ENCODE measurements around the gene HIVEP2. TPM values are rescaled to one million over a fixed set of nuclear protein-coding genes. Genes with fewer than 3 reads are reported as not detected.
A peak's percentile ranks its signal among the peaks of the same experiment; 100 is the strongest.

HIVEP2 gene
- total RNA-seq, 1 experiment from 2014 or later = 14.6 TPM

- DNase-seq (ENCODE audit: low read depth) = no peak
Measured at GRCh38 chr6:142844065-142844755, 100.8 kb downstream of the HIVEP2 start.

DNA sequence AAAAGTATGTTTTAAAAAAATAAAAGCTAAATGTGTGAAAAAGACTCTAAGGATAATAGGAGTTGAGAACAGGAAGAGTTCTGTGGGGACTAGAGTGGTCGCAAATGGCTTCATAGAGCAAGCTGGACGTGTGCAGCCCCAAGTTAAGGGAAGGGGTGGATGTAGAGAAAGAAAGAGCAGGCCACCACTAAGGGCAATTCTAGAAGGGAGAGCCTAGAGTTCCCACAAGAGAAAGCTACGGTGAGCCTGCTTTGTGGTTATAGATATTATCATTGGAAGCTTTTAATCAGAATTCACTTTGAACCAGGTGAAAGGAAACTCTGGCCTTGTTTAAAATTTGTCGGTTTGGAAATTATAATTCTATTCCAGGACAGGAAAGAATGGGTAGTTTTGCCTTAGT is 101.6 kb downstream of the HIVEP2 start:
- no peak for DNase-seq (ENCODE audit: low read depth)

GRCh38 chr6:142842418-142843261 is 102.3 kb downstream of the HIVEP2 start:
- DNase-seq (ENCODE audit: low read depth) = peak; percentile 93

- DNase-seq (ENCODE audit: low read depth) = no peak
Measured at GRCh38 chr6:142841915-142842314, 103.1 kb downstream of the HIVEP2 start.

DNA sequence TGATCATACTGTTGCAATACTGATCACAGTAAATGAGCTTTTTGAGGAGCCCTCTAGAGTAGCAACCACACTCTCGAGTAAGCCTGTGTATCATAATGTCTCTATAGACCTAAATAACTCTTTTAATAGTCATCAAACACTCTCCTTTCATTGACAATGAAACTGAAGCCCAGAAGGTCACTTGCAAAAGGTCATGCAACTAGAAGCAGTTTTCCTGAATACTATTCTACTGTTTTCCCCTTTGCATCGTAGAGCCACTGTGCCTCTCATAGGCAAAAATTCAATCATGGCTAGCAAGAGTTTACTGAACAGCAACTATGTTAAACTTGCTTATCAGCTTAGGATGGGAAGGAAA is 105.3 kb downstream of the HIVEP2 start:
- DNase-seq (ENCODE audit: low read depth) = peak; percentile 53

DNA sequence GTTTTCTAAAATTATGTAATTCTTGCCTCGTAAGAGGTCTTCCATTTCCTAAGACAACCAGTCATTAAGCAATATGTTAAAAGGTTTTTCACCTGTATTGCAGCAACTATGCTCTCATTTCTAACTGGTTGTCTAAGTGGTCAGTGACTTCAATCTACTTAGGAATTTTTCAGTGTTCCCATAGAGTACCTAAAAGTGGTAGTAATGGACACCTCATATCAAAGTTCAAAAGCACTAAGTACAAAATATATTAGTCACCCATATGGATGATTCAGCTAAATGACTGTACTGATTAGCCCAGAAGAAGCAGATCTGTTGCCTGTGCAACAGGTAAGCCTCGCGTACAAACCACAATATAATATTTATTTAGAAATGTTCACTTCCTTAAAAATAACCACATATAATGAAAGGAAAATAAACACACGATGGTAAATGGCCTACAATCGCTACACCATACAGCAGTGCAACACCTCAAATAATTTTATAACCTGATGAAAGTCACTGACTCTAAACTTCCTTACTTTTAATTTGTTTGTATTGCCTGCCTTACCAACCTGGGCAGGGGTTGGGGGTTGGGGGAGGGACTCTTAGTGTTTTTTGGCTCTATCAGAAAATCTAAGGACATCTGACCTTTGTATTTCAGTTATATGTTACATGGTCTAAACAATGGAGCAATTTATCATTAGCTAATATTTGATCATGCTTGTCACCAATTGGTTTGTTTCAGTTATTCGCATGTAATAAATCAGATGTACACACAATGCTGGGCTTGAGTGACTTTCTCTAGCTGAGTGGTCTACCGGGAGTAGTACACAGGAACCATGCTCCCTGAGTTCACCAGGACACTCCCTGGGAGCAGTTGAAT is 105.9 kb downstream of the HIVEP2 start:
- DNase-seq (ENCODE audit: low read depth) = peak; percentile 89

DNA sequence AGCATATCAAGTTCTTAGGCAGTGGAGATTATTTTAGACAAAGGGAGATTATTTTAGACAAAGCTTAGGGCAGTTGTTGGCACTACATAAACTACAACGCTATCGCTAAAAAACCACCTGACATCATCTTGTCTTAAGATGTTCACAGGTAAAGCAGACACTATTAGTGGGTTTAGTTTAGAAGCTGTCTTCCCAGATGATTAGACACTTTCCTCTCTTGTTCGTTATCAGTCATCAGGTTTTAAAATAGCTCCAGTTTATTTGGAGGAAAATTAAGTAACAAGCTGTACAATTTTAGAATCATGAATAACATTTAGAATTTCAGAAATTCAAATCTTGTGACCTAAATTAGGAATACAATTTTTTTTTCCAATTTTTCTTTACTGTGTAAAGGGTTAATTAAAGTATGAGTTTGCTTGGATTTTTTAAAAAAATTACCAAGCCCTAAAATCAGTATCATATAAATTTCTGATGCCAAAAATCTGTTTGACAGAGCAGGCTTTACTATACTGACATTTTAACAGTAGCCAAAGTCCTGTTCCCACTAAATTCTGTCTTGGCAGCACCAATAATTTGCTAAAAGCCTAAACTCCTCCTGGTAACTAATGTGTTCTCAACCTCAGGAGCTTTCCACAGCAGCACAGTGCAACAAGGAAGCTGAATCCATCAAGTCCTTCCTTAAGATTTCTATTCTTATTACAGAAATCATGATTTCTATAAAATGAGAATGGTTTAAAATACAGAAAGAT is 109.0 kb downstream of the HIVEP2 start:
- no peak for DNase-seq (ENCODE audit: low read depth)

DNA sequence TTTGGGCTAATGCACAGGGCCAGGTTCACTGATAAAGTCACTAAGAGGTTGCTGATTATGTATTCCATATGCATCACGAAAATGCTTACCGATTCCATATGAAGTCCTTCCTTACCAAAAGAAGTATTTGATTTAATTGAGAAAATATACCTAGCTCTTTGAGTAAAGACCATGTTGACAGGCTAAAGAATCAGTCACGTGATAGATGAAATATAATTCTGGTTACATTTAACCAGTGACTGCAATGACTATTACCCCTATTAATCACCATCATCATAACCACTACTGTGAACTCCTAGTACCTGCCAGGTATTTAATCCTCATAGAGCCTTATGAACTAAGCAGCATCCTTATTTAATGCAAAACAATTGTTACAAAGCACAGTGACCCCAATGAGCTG is 110.1 kb downstream of the HIVEP2 start:
- DNase-seq (ENCODE audit: low read depth) = no peak

GRCh38 chr6:142833798-142834197 is 111.2 kb downstream of the HIVEP2 start:
- DNase-seq (ENCODE audit: low read depth) = no peak

DNA sequence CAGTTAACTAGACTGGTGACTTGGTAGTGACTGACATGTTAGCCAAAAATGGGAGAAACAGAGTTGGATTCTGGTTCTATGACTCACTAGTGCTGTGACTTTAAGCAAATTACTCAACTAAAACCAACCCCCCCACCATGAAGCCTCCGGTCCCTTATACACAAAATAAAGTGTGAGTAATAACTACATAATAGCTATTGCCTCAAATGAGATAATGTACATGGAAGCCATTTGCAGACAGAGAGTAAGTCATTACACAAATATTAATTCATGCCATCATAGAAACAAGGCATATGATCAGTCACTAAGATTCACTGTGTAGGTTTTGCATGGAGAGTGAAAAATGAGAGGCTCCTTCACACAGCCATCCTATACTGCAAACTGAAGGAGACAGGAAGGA is 111.9 kb downstream of the HIVEP2 start:
- DNase-seq (ENCODE audit: low read depth) = peak; percentile 95

GRCh38 chr6:142830807-142831206 is 114.2 kb downstream of the HIVEP2 start:
- DNase-seq (ENCODE audit: low read depth) = no peak

GRCh38 chr6:142830116-142830710 is 114.8 kb downstream of the HIVEP2 start:
- no peak for DNase-seq (ENCODE audit: low read depth)

DNA sequence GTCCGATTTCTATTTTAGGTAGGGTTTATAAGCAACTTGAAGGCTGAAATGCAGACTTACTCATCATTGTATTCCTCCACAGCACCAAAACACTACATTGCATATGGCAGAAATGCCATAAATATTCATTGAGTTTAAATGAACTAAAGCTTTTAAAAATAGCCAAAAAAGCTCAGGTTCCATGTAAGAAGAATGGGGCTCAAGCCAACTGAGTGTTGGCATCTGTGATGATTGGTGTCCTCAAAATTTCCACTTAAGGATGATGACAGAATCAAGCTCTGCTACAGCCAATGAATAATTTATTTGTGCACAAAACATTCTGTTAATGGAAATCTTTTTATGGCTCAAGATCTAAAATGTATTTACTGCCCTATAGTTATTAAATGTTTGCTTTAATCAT is 115.4 kb downstream of the HIVEP2 start:
- DNase-seq (ENCODE audit: low read depth) = no peak

- no peak for DNase-seq (ENCODE audit: low read depth)
Measured at GRCh38 chr6:142827991-142828390, 117.0 kb downstream of the HIVEP2 start.

- DNase-seq (ENCODE audit: low read depth) = no peak
Measured at GRCh38 chr6:142827369-142827768, 117.6 kb downstream of the HIVEP2 start.

DNA sequence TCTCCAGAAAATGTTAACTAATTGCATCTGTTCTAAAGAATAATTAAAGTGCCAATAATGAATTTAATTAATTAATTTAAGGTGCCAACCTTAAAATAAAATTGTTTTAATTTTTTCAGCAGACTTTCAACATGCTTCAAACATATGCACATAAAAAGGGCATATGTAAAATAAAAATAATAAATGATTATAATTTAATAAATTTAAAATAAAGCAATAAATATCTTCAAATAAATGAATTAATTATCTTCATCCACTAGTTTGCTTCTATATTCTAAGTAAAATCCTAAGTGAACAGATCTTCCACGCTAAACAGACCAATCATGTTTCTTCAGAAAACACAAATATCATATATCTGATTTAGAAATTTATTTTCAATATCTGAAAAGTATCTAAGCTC is 119.2 kb downstream of the HIVEP2 start:
- DNase-seq (ENCODE audit: low read depth) = no peak

DNA sequence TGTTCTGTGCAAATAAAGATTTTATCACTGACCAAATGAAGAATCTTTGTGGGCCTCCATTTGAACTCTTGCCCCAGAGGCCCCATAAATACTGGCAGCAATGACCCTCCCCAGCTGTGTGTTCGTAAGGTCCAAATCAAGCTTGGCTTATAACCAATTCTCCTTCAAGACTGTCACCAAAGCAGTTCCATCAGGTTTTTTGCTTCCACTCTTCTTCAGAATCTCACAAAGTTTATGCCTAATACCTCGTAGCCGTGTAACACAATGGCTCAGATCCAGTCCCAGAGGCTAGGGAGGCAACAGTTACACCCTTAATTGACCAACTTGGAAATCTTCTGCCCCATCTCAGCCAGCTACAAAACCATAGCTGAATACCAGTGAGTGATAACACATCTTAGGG is 120.5 kb downstream of the HIVEP2 start:
- peak; percentile 60 for DNase-seq (ENCODE audit: low read depth)

DNA sequence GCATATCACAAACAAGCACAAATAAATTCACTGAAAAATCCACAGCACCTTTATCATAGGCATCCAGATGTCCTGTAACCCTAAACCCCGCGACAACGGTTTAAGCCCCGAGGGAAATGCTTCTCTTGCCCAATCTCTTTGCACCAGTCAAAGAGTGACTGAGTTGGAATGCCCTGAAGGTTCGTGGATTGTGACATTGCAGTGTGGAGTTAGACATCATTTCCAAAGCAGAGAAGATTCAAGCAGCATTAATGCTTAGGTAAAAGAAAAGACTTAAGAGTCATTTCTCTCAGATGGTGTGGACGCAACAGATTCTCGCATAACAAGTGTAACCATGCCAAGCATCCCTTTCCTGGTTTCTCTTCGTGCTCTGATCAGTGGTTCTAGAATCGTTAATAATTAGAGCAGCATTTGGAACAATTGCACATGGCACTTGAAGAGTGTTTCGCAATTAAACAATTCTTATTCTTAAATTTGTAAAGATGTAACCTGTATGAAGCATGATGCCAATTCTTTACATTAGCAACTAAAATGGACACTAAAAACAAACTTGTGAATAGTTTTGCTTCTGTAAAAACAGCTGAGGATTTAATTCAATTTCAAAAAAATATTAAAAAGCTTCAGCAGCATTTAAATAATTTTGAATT is 121.6 kb downstream of the HIVEP2 start:
- peak; percentile 43 for DNase-seq (ENCODE audit: low read depth)

- DNase-seq (ENCODE audit: low read depth) = no peak
Measured at GRCh38 chr6:142822842-142823241, 122.1 kb downstream of the HIVEP2 start.

- no peak for DNase-seq (ENCODE audit: low read depth)
Measured at GRCh38 chr6:142822383-142822782, 122.6 kb downstream of the HIVEP2 start.

DNA sequence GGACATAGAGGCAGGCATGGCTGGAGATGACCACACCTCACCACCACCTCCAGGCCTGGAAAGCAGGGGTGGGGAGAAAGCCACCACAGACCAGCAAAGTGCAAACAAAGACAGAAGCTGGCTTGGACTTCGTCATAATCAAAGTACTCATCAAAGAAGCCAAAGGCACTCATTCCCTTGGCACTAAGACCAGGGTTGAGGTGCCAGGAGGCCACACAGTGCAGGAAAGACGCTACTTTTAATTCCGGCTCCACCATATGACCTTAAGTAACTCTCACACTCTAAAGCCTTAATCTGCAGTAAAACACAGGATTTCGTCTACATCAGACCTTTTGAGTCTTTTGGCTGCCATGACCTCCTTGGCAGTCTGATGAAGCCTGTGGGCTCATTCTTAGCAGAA is 123.1 kb downstream of the HIVEP2 start:
- no peak for DNase-seq (ENCODE audit: low read depth)

Data from M059J (cell line).